ENCODE data around the gene ZNF580.

- TF ChIP-seq EZH2 (IDR thresholded peaks at IDR 0.05; ENCODE audit: low read length) = no peak
- no peak for TF ChIP-seq CTCF (optimal IDR thresholded peaks at IDR 0.05 in 1 of 3, IDR thresholded peaks at IDR 0.05 in 1 of 3, conservative IDR thresholded peaks at IDR 0.05 in 1 of 3; ENCODE audit: extremely low read depth in 1 of 3, insufficient read depth in 2 of 3, low read length in 3 of 3)
Measured at GRCh38 chr19:55598034-55598433, 42.8 kb upstream of the ZNF580 start.
